MM.1S (cell line): ENCODE results near the gene TLE3.

Source experiments
- CTCF ChIP-seq: fragments of 300-600 bp; sonication (generic); IDR thresholded peaks from 2 replicates; pipeline ENCODE4 v1.5.1; 2016; ENCODE audit warnings: antibody characterized with exemption, low read length, mixed read lengths
- EZH2 ChIP-seq: fragments of 300-600 bp; sonication (generic); optimal IDR thresholded peaks from 2 replicates; pipeline ENCODE3; 2017; ENCODE audit warnings: low read depth, mild to moderate bottlenecking, antibody characterized with exemption, low read length, mixed read lengths
- EZH2phosphoT487 ChIP-seq: fragments of 300-600 bp; sonication (generic); IDR thresholded peaks from 2 replicates; pipeline ENCODE4 v1.6.1; 2018; ENCODE audit warnings: antibody characterized with exemption, low read length

GRCh38 chr15:70031713-70032112, 66.0 kb downstream of the TLE3 start:
- TF ChIP-seq EZH2 (no peak), CTCF (no peak), EZH2phosphoT487 (no peak)
